SK-N-SH (cell line): ENCODE results near the gene CCDC149. TPM values are rescaled to one million over a fixed set of nuclear protein-coding genes. Genes with fewer than 3 reads are reported as not detected.

Source experiments
- CTCF ChIA-PET: fragments of 300-600, 350-600 bp; formaldehyde crosslinking; extraction: SDS; loops from one replicate; lab custom pipeline; 2021; lab: Yijun Ruan, JAX
- POLR2A ChIA-PET: fragments of 350-600 bp; sonication (Branson Sonifier 250); formaldehyde crosslinking; extraction: SDS; loops from one replicate; lab custom pipeline; 2020; ENCODE audit warnings: antibody characterized with exemption, inconsistent platforms; lab: Yijun Ruan, JAX
- DNase-seq: peaks from one replicate; pipeline ENCODE4 v3.0.0; 2012
- H2AFZ ChIP-seq: fragments of 200-600 bp; sonication (generic); 2 replicates; pipeline ENCODE4 v1.8.1; 2016; ENCODE audit warnings: antibody characterized with exemption, mild to moderate bottlenecking, low read depth
- H3F3A ChIP-seq: fragments of 200-600 bp; sonication (generic); replicated peaks from 2 replicates; pipeline ENCODE3; 2016; ENCODE audit warnings: antibody characterized with exemption, mild to moderate bottlenecking; ENCODE audit not compliant: insufficient read depth
- H3K27ac ChIP-seq, 2 experiments: fragments of 200-500 bp in 1 of 2; fragments of 200-600 bp in 1 of 2; sonication (Bioruptor generic) in 1 of 2; sonication (generic), shearing (Covaris generic) in 1 of 2; 2 replicates each; pipeline versions ENCODE4 v1.5.1 to v1.6.1; 2014 to 2016; ENCODE audit warnings: low read depth in 2 of 2, inconsistent platforms in 1 of 2, low read length in 1 of 2, mild to moderate bottlenecking in 1 of 2, mixed read lengths in 1 of 2
- H3K27me3 ChIP-seq: fragments of 200-600 bp; sonication (generic), shearing (Covaris generic); 2 replicates; pipeline ENCODE4 v1.6.1; 2016; ENCODE audit warnings: mixed run types; ENCODE audit not compliant: insufficient read depth
- H3K36me3 ChIP-seq, 2 experiments: fragments of 200-500 bp in 1 of 2; fragments of 200-600 bp in 1 of 2; sonication (Bioruptor generic) in 1 of 2; sonication (generic) in 1 of 2; replicated peaks in 1 of 2; 2 replicates each; pipeline versions ENCODE3 to v1.5.1; 2014 to 2016; ENCODE audit warnings: low read length in 1 of 2, mild to moderate bottlenecking in 1 of 2; ENCODE audit not compliant: insufficient read depth in 2 of 2, control insufficient read depth in 1 of 2
- H3K4me1 ChIP-seq, 2 experiments: fragments of 200-500 bp in 1 of 2; fragments of 200-600 bp in 1 of 2; sonication (Bioruptor generic) in 1 of 2; sonication (generic), shearing (Covaris generic) in 1 of 2; 2 replicates each; pipeline versions ENCODE4 v1.5.1 to v1.6.1; 2014 to 2016; ENCODE audit warnings: low read depth in 1 of 2, low read length in 1 of 2, mixed run types in 1 of 2; ENCODE audit not compliant: insufficient read depth in 2 of 2, control insufficient read depth in 1 of 2
- H3K4me2 ChIP-seq: fragments of 200-600 bp; sonication (generic), shearing (Covaris generic); 2 replicates; pipeline ENCODE4 v1.6.1; 2017; ENCODE audit warnings: mixed run types
- H3K4me3 ChIP-seq, 2 experiments: fragments of 200-500 bp in 1 of 2; fragments of 200-600 bp in 1 of 2; sonication (Bioruptor generic) in 1 of 2; sonication (generic), shearing (Covaris generic) in 1 of 2; 2 replicates each; pipeline versions ENCODE4 v1.5.1 to v1.8.1; 2014 to 2016; ENCODE audit warnings: low read depth in 2 of 2, inconsistent platforms in 1 of 2, low read length in 1 of 2, mild to moderate bottlenecking in 1 of 2, mixed read lengths in 1 of 2, moderate library complexity in 1 of 2
- H3K79me2 ChIP-seq: fragments of 200-600 bp; sonication (generic); 2 replicates; pipeline ENCODE4 v1.8.1; 2017; ENCODE audit warnings: mild to moderate bottlenecking; ENCODE audit not compliant: insufficient read depth
- H3K9ac ChIP-seq: fragments of 200-600 bp; sonication (generic); 2 replicates; pipeline ENCODE4 v1.6.1; 2017; ENCODE audit warnings: mixed run types
- H3K9me2 ChIP-seq: fragments of 200-600 bp; sonication (generic); 2 replicates; pipeline ENCODE4 v1.6.1; 2017; ENCODE audit warnings: mixed run types
- H3K9me3 ChIP-seq: fragments of 200-600 bp; sonication (generic); 2 replicates; pipeline ENCODE4 v1.6.1; 2017; ENCODE audit warnings: mixed run types, mild to moderate bottlenecking, moderate library complexity
- H4K20me1 ChIP-seq: fragments of 200-600 bp; sonication (generic); 2 replicates; pipeline ENCODE4 v1.6.1; 2017; ENCODE audit warnings: mild to moderate bottlenecking, mixed run types; ENCODE audit not compliant: insufficient read depth
- CHD2 ChIP-seq: fragments of 150-350 bp; IDR thresholded peaks from 2 replicates; pipeline ENCODE4 v1.6.1; 2018; ENCODE audit warnings: low read length; ENCODE audit not compliant: partially characterized antibody
- ELF1 ChIP-seq: IDR thresholded peaks from 2 replicates; pipeline ENCODE4 v1.4.0; 2012
- EP300 ChIP-seq, 2 experiments: IDR thresholded peaks; 2 replicates each; pipeline versions ENCODE4 v1.4.0 to v1.6.1; 2012; ENCODE audit warnings: borderline replicate concordance in 1 of 2, low read depth in 1 of 2, low read length in 1 of 2
- EZH2phosphoT487 ChIP-seq: fragments of 200-600 bp; sonication (generic); IDR thresholded peaks from 2 replicates; pipeline ENCODE4 v1.6.1; 2017; ENCODE audit warnings: low read depth, mixed run types, mild to moderate bottlenecking, antibody characterized with exemption, moderate library complexity, borderline replicate concordance
- FOXJ3 ChIP-seq: sonication (generic); formaldehyde crosslinking; IDR thresholded peaks from 2 replicates; pipeline ENCODE4 v1.5.1; 2020; ENCODE audit warnings: mild to moderate bottlenecking, missing genetic modification reagents
- FOXM1 ChIP-seq: IDR thresholded peaks from 2 replicates; pipeline ENCODE4 v1.4.0; 2012; ENCODE audit warnings: low read depth, mild to moderate bottlenecking
- IRF3 ChIP-seq: fragments of 150-350 bp; IDR thresholded peaks from 2 replicates; pipeline ENCODE4 v1.6.1; 2016; ENCODE audit warnings: mild to moderate bottlenecking, low read depth, low read length
- MEF2A ChIP-seq: IDR thresholded peaks from 2 replicates; pipeline ENCODE4 v1.4.0; 2012; ENCODE audit warnings: low read depth, borderline replicate concordance
- MXI1 ChIP-seq: IDR thresholded peaks from 2 replicates; pipeline ENCODE4 v1.6.1; 2012; ENCODE audit warnings: mild to moderate bottlenecking, low read depth, low read length, improper control_type of control experiment
- POLR2AphosphoS5 ChIP-seq: IDR thresholded peaks from 2 replicates; pipeline ENCODE4 v1.6.1; 2012; ENCODE audit warnings: low read depth, low read length
- RAD21 ChIP-seq: IDR thresholded peaks from 2 replicates; pipeline ENCODE4 v1.6.1; 2012; ENCODE audit warnings: mild to moderate bottlenecking, low read length
- RXRA ChIP-seq: IDR thresholded peaks from 2 replicates; pipeline ENCODE4 v1.4.0; 2012; ENCODE audit warnings: low read depth, mild to moderate bottlenecking, borderline replicate concordance
- SIN3A ChIP-seq: IDR thresholded peaks from 2 replicates; pipeline ENCODE4 v1.6.1; 2012; ENCODE audit warnings: low read depth, mild to moderate bottlenecking, low read length, moderate library complexity, borderline replicate concordance
- TAF1 ChIP-seq: IDR thresholded peaks from 2 replicates; pipeline ENCODE4 v1.6.1; 2012; ENCODE audit warnings: low read depth, mild to moderate bottlenecking, low read length, moderate library complexity, borderline replicate concordance
- WGBS: methylation state at CpG from one replicate; pipeline ENCODE4 v1.1.6; 2017; ENCODE audit warnings: low lambda C conversion rate; 5-methylcytosine and 5-hydroxymethylcytosine counted together
- polyA plus RNA-seq, 3 experiments: library from polyadenylated mRNA; depleted of rRNA; stranded (reverse); fragments of >200 nt; gene quantifications; 2 replicates each; pipeline ENCODE4 v1.2.3, GENCODE V29; 2012
- TF ChIP-seq, protein P1 (sequence below): fragments of 150-350 bp; IDR thresholded peaks from 2 replicates; pipeline ENCODE4 v1.6.1; 2017; ENCODE audit warnings: antibody characterized with exemption, low read length, low read depth, borderline replicate concordance
- TF ChIP-seq, protein P2 (sequence below): IDR thresholded peaks from 2 replicates; pipeline ENCODE4 v1.6.1; 2012; ENCODE audit warnings: mild to moderate bottlenecking, low read depth, low read length, moderate library complexity

The CCDC149 gene
- polyA plus RNA-seq, 1 of the 3 experiments (the other 2 are of a cell fraction): 5.5 TPM

GRCh38 chr4:24885342-24885741 is 27.5 kb downstream of the CCDC149 start:
- no peak for DNase-seq
- no peak overlapping the region for H3K9ac ChIP-seq
- H3K4me2 ChIP-seq: no peak overlapping the region
- H3K79me2 ChIP-seq: no peaks in the 10 kb centered on the region
- TF ChIP-seq POLR2AphosphoS5: no peak
- TF ChIP-seq FOXM1: no peak
- no peak for TF ChIP-seq ELF1
- TF ChIP-seq, protein P1, sequence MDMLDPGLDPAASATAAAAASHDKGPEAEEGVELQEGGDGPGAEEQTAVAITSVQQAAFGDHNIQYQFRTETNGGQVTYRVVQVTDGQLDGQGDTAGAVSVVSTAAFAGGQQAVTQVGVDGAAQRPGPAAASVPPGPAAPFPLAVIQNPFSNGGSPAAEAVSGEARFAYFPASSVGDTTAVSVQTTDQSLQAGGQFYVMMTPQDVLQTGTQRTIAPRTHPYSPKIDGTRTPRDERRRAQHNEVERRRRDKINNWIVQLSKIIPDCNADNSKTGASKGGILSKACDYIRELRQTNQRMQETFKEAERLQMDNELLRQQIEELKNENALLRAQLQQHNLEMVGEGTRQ: no peak
- TF ChIP-seq TAF1: no peak
- TF ChIP-seq RXRA: no peak
- no peak for TF ChIP-seq EP300 (IDR thresholded peaks at IDR 0.05; ENCODE audit: borderline replicate concordance in 1 of 2, low read depth in 1 of 2, low read length in 1 of 2)
- no peak for TF ChIP-seq IRF3
- no peak for TF ChIP-seq MEF2A
- TF ChIP-seq FOXJ3 (CRISPR knock-in tag): no peak
- no peak for TF ChIP-seq MXI1
- no peak for TF ChIP-seq SIN3A
- TF ChIP-seq, protein P2, sequence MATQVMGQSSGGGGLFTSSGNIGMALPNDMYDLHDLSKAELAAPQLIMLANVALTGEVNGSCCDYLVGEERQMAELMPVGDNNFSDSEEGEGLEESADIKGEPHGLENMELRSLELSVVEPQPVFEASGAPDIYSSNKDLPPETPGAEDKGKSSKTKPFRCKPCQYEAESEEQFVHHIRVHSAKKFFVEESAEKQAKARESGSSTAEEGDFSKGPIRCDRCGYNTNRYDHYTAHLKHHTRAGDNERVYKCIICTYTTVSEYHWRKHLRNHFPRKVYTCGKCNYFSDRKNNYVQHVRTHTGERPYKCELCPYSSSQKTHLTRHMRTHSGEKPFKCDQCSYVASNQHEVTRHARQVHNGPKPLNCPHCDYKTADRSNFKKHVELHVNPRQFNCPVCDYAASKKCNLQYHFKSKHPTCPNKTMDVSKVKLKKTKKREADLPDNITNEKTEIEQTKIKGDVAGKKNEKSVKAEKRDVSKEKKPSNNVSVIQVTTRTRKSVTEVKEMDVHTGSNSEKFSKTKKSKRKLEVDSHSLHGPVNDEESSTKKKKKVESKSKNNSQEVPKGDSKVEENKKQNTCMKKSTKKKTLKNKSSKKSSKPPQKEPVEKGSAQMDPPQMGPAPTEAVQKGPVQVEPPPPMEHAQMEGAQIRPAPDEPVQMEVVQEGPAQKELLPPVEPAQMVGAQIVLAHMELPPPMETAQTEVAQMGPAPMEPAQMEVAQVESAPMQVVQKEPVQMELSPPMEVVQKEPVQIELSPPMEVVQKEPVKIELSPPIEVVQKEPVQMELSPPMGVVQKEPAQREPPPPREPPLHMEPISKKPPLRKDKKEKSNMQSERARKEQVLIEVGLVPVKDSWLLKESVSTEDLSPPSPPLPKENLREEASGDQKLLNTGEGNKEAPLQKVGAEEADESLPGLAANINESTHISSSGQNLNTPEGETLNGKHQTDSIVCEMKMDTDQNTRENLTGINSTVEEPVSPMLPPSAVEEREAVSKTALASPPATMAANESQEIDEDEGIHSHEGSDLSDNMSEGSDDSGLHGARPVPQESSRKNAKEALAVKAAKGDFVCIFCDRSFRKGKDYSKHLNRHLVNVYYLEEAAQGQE: no peak
- no peak for TF ChIP-seq EZH2phosphoT487
- no peak for TF ChIP-seq CHD2
- TF ChIP-seq RAD21: no peak
- TF ChIP-seq, all 33 proteins: peak for 0
- no peaks in the 10 kb centered on the region for H3K36me3 ChIP-seq
- H3K27me3 ChIP-seq: no peaks in the 10 kb centered on the region
- ChIA-PET POLR2A (no interaction called here), CTCF (interaction anchor here (0.7 kb wide), 1 partner anchor 19 kb away, joined by 3 read pairs; no protein-coding TSS in a partner anchor)
- no peak overlapping the region for H2AFZ ChIP-seq
- H3K9me3 ChIP-seq: no peaks in the 10 kb centered on the region
- no peaks in the 10 kb centered on the region for H3K4me1 ChIP-seq
- no peak overlapping the region for H3K27ac ChIP-seq
- 98% methylated on average over 8 of the region's 8 CpGs for WGBS
- no peaks in the 10 kb centered on the region for H3F3A ChIP-seq
- H4K20me1 ChIP-seq: no peaks in the 10 kb centered on the region
- H3K9me2 ChIP-seq: no peaks in the 10 kb centered on the region
- no peak overlapping the region for H3K4me3 ChIP-seq
